Activated CD4-positive, alpha-beta T cell treated with anti-CD3 and anti-CD28 coated beads, Interleukin-2, amount 50 U/mL, for 16 hours (primary cell): ENCODE results near the gene KIAA0040.

ENCODE experiments used
- DNase-seq: peaks from one replicate; pipeline ENCODE4 v3.0.0-alpha.2; 2020

Gene KIAA0040

GRCh38 chr1:175200678-175201521 lies 8.3 kb upstream of the KIAA0040 start:
- no peak for DNase-seq

GRCh38 chr1:175198332-175198731 lies 5.8 kb upstream of the KIAA0040 start:
- no peak for DNase-seq

DNA sequence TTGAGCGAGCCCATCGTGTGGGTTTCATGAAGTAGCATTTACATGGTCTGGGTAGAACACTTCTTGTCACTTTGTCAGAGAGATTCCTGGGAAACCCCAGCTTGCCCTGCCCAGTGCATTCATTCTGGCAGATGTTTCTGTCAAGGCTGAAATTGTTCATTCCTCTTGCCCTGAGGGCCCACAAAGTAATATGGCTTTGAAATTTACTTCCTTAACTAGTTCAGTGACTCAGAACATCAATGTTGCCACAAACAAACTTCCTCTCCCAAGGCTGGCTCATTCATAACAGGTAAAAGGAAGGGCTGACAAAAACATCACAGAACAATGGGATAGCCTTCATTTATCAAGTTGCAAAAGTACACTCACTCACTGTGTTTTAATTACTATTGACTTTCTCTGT lies 5.0 kb upstream of the KIAA0040 start:
- peak; percentile 21 for DNase-seq

DNA sequence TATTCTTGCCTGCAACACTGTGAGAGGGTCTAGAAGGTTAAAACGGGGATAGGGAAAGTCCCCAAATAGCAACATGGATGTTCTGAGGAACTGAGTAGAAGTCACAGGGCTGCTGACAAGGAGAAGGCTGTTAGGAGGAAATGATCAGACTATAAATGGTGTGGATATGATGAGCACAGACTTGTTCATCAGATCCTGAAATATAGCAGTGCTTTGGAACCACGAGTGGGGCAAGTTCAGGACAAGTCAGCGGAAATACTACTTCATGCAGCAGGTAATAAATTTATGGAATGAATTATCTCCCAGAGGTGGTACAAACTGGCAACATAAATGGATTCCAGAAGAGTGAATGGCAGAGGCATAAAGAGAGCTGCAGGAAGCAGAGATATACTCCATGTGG lies 3.2 kb upstream of the KIAA0040 start:
- DNase-seq, result no peak

DNA sequence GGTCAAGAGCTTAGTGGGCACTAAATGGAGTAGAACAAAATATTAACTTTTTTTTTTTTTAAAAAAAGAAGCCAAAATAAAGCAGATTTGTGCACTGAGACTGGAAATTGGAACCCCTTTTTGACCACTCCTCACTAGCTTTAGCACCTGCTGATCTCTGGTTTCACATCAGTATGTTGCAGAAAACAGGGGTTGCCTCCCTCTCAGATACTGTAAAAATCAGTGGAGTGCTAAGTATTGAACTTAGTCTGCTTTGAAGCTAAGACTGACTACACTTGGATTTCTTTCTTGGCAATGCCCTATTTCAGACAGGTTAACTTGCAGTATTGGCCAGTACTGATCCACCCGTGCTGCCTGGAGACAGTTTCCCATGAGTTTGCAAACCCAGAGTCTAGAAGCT lies 2.7 kb upstream of the KIAA0040 start:
- no peak for DNase-seq

DNA sequence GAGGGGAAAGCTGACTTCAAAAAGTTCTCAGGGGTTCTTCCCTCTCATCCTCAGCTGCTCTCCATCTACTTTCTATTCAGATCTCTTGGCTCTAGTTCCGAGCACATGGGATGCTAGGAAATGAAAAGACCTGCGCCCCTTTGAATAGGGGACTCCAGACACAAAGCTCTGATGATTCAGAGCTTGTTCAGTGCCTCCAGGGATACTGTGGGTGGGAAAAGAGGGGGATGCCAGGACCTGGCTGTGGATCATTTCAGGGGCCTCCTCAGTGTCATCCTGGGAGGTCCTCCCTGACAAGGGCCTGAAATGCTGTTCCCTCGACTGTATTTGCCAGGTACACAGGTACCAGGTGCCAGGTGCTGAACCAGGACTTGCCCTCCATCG lies 943 bp upstream of the KIAA0040 start:
- DNase-seq, result no peak

DNA sequence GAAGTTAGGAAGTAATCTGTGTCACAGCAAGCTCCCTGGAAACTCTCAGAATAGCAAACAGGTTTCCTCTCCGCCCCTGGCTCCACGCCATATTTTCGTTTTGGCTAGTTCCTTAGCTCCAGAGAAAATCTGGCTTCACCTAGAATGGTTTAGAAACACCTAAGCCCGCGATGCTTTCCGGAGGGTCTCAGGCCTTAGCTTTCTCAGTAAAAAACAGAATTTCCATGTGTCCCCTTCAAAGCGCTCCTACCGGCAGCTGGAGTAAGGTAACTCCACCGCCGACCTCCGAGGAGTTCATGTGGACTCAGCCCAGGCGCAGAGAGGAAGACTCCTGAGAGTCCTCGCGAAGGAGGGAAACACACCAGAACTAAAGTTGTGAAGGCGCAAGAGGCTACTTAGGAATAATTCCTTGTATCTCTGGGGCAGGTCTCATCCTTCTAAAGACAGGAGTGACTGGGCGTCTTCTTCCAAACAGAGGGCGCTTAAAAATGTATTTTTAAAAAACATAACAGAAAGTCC lies 406 bp downstream of the KIAA0040 start:
- DNase-seq, result peak; percentile 43

GRCh38 chr1:175191659-175192058 lies 917 bp downstream of the KIAA0040 start:
- DNase-seq, result peak; percentile 51

- DNase-seq, result peak; percentile 79
These were observed 3.6 kb downstream of the KIAA0040 start for GRCh38 chr1:175188936-175189335.

- DNase-seq, result no peak
These were observed 6.0 kb downstream of the KIAA0040 start for GRCh38 chr1:175186433-175187160.

- DNase-seq, result no peak
These were observed 6.7 kb downstream of the KIAA0040 start for GRCh38 chr1:175185903-175186302.

- no peak for DNase-seq
These were observed 9.0 kb downstream of the KIAA0040 start for GRCh38 chr1:175183586-175183985.

DNA sequence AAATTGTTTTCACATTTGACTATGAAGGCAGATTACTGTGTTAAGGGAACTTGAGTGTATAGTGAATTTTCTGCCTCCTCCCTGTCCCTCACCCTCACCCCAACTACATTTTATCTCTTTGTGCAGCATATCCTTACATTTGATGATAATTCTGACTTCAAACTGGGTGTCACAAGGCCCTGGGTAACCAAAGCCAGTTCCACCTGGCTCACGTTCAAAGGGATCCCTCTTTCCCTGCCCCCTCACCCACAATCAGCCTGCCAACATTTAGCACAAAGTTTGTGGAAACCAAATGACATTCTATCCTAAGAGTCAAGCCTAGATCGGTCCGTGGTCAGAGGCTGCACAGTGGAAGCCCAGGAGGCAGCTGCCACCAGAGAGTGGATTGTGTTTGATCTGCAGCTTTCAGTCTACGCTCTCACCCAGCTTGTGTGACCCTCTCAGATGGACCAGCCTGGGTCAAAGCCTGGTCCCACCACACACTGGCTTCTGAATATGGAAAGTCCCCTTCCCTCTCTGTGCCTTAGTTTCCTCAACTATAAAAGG lies 10.3 kb downstream of the KIAA0040 start:
- no peak for DNase-seq

DNA sequence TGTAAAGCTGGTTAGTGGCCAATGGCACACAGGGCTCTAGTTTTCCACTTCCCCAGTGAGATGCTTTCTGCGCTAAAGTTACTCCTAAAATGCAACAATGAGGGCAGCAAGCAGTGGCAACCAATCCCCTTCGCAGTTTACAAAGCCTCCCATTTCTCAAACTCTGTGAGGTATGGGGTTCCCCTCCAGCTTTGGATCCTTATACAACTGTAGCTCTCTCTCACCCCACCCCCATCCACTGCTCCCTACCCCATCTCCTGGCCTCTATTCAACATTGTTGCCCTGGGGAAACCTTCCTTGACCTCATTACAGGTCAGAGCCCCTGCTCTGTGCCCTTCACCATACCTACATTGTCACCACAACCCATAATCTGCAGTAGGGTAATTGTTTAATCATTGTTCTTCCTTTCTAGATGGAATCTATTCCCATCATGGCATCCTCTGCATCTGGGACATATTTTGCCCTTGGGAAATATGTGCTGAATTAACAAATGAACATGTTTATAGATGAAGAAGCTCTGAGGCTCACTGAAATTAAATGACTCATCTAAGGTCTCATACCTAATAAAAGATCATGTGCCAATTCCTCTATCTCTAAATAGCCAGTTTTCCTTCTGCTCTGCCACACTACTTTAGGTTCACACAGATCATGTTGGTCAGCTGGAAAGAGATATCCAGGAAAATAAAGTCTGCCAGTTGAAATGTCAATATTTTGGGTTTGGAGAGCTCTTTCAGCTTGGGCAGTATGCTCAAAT lies 12.6 kb downstream of the KIAA0040 start:
- no peak for DNase-seq

GRCh38 chr1:175178456-175178855 lies 14.1 kb downstream of the KIAA0040 start:
- DNase-seq, result no peak

DNA sequence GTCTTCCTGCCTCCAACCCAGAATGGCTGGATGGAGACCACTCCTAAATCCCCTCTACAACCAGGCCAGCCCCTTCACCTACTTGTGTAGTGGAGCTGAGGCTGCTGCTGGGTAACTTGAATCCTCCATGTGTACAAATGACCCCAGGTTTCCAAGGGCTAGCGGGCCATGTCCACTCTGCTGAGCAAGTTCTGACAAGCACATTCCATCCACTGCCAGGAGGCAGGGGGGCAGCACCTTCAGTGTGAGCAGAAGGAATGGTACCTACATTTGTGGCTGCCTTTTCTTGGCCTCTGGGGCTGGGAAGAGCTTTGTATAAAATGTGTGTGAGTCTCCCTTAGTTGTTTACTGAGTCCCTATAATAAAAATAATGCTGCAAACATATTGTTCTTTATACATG lies 14.5 kb downstream of the KIAA0040 start:
- no peak for DNase-seq

- no peak for DNase-seq
These were observed 16.3 kb downstream of the KIAA0040 start for GRCh38 chr1:175176246-175176645.

DNA sequence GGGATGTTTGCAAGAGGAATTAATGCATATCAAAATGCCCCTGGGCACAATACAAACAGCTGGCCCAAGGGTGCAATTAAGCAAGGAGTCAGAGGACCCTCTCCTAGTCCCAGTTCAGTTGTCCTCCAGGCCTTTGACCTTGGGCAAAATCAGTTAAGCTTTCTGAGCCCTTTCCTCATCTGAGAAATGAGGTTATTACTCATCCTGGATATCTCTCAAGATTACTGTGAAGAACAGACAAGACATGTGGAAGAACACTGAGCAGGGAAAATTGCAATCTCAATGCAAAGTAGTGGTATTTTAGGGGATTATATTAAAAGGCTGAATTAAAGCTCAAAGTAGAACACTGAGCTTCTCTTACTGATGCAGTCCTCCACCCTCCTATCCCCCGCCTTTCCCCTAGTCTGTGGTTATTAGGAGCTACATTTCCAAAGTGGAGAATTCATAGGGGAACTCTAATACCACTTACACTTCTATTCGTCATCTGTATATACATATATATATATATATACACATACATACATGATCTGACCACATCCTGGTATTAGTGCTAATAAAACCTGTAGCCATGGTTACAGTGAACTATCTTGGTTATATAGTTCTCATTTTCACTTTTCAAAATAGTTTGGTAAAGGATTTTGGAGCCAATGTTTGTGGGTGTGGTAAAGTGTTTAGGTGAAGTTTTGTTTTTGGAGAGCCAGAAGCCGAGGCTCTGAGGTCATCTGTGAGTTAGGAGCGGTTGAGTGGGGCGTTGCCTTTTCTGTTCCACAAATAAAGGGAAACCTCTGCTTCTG lies 18.1 kb downstream of the KIAA0040 start:
- DNase-seq, result no peak

GRCh38 chr1:175173531-175173930 lies 19.0 kb downstream of the KIAA0040 start:
- no peak for DNase-seq

- no peak for DNase-seq
These were observed 20.1 kb downstream of the KIAA0040 start for GRCh38 chr1:175172503-175172902.

DNA sequence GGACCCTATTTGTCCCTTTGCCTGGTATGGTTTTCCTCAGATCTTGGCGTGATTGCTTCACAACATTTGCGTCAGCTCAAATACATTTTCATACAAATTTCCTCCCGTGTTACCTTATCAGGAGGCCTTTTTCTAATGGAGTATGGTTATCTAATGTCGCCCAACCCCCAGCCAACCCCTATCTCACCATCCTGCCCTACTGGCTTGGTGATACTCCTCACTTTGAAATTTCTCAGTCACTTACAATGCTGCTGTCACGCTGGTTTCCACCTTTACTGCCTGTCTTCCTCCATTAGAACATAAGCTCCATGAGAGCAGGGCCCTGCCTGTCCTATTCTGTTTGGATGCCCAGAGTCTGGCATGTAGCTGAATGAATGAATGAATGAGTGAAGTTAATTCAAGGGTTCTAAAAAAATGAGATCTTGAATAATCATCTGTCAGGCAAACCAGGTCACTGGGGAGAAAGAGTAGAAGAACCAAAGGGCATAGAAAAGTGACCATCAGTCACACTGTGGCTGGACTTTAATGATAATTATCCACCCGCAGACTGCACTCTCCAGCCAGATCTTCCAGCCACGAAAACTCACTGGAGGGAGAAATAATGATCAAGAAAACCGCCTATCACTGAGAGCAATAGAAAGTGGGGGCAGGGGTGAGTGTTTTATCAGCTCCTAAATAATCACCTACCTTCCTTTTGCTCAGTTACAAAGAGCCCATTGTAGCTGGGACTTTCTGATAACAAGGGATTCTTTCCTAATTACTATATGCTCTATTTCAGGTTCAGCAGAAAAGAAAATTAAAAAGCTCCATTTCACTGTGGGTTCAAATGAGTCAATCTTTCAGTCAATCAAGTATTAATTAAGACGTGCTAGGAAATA lies 21.3 kb downstream of the KIAA0040 start:
- DNase-seq, result no peak
